C4-2B (cell line): ENCODE results near the gene TCF4.

ENCODE experiments used
- CTCF ChIP-seq: fragments of 450-650 bp; conservative IDR thresholded peaks from 2 replicates; pipeline ENCODE4 v1.5.1; 2017; ENCODE audit warnings: mild to moderate bottlenecking
- ZFX ChIP-seq: fragments of 450-650 bp; IDR thresholded peaks from 2 replicates; pipeline ENCODE4 v1.6.1; 2017

- TF ChIP-seq CTCF (no peak), ZFX (no peak)
Measured at GRCh38 chr18:55557211-55557610, 30.8 kb downstream of the TCF4 start.
